ENCODE measurements around the gene KIAA1549. TPM values are rescaled to one million over a fixed set of nuclear protein-coding genes. Genes with fewer than 3 reads are reported as not detected.

Gene KIAA1549
- total and polyA plus RNA-seq, 2 of the 4 experiments (the other 2 are of a cell fraction) = 1.3 to 3.3 TPM

DNA sequence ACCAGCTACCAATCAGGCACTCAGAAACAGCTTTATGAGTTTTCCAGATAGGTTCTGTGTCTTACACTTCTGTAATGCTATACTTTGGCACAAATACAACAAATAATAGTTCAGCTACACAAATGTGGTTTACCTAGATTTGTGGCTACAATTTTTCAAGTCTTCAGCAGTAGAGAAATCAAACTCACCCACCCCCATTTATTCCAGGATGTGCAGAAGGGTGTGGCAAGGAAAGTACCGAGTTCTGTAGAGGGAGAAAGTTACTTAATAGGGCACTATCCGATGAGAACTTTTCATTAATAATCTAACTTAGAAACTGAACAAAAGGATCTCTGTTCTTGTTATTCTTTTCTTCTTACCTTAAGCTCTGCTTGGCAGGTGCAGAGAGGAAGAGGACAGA, 152.9 kb downstream of the KIAA1549 start:
- Histone ChIP-seq H3K36me3 (ENCODE audit: control insufficient read depth, insufficient read depth, low read length) (no peaks in the 10 kb centered on the region), H3K14ac (replicated peaks; ENCODE audit: low read depth, low read length) (no peak overlapping the region), H3K79me1 (ENCODE audit: low read depth in 1 of 2, low read length in 2 of 2) (no peaks in the 10 kb centered on the region), H3K23ac (ENCODE audit: low read depth, low read length) (no peak overlapping the region), H2AK5ac (ENCODE audit: low read depth, low read length) (no peak overlapping the region), H3K27ac (ENCODE audit: insufficient read depth, low read length) (no peak overlapping the region), H4K20me1 (ENCODE audit: insufficient read depth, low read length) (no peaks in the 10 kb centered on the region), H3K9ac (ENCODE audit: low read depth, low read length) (no peak overlapping the region), H3K18ac (ENCODE audit: low read depth, low read length) (no peak overlapping the region), H3K27me3 (ENCODE audit: control insufficient read depth, insufficient read depth, low read length) (no peaks in the 10 kb centered on the region), H2BK20ac (ENCODE audit: low read depth, low read length) (no peak overlapping the region), H2AK9ac (replicated peaks; ENCODE audit: low read depth, low read length, poor library complexity) (no peak overlapping the region), H3K9me1 (ENCODE audit: insufficient read depth, low read length) (no peaks in the 10 kb centered on the region), H3K56ac (ENCODE audit: extremely low read depth, insufficient read depth, low read length) (no peak overlapping the region), H2BK120ac (ENCODE audit: low read depth, low read length) (no peak overlapping the region), H2BK5ac (ENCODE audit: low read depth, low read length, poor library complexity, severe bottlenecking) (no peak overlapping the region), H3K4me3 (ENCODE audit: insufficient read depth, low read depth, low read length) (no peak overlapping the region), H4K91ac (ENCODE audit: insufficient read depth, low read depth, low read length) (no peak overlapping the region), H2AFZ (replicated peaks; ENCODE audit: low read length, poor library complexity) (no peak overlapping the region), H3K9me3 (ENCODE audit: control insufficient read depth, insufficient read depth, low read length) (no peaks in the 10 kb centered on the region), H4K5ac (ENCODE audit: low read depth, low read length) (no peak overlapping the region), H3K4me1 (ENCODE audit: control insufficient read depth, insufficient read depth, low read length) (no peaks in the 10 kb centered on the region), H2BK15ac (ENCODE audit: low read depth, low read length) (no peak overlapping the region), H3K4me2 (ENCODE audit: low read depth, low read length) (no peak overlapping the region), H4K8ac (ENCODE audit: low read depth in 2 of 2, low read length in 2 of 2) (no peak overlapping the region), H3K4ac (ENCODE audit: low read depth, low read length) (no peak overlapping the region)
- TF ChIP-seq POLR2A (IDR thresholded peaks at IDR 0.05; ENCODE audit: low read depth, low read length) (no peak), NFE2L2 (IDR thresholded peaks at IDR 0.05; ENCODE audit: low read depth, low read length) (no peak), MAFK (IDR thresholded peaks at IDR 0.05; ENCODE audit: low read depth, low read length) (no peak), RAD21 (IDR thresholded peaks at IDR 0.05; ENCODE audit: low read length) (no peak), RCOR1 (IDR thresholded peaks at IDR 0.05; ENCODE audit: insufficient replicate concordance, low read length) (no peak), FOS (IDR thresholded peaks at IDR 0.05; ENCODE audit: low read depth, low read length) (no peak), SMC3 (IDR thresholded peaks at IDR 0.05; ENCODE audit: low read depth, low read length) (no peak), CHD1 (IDR thresholded peaks at IDR 0.05; ENCODE audit: low read depth, low read length) (no peak)
- TF ChIP-seq, protein P1, sequence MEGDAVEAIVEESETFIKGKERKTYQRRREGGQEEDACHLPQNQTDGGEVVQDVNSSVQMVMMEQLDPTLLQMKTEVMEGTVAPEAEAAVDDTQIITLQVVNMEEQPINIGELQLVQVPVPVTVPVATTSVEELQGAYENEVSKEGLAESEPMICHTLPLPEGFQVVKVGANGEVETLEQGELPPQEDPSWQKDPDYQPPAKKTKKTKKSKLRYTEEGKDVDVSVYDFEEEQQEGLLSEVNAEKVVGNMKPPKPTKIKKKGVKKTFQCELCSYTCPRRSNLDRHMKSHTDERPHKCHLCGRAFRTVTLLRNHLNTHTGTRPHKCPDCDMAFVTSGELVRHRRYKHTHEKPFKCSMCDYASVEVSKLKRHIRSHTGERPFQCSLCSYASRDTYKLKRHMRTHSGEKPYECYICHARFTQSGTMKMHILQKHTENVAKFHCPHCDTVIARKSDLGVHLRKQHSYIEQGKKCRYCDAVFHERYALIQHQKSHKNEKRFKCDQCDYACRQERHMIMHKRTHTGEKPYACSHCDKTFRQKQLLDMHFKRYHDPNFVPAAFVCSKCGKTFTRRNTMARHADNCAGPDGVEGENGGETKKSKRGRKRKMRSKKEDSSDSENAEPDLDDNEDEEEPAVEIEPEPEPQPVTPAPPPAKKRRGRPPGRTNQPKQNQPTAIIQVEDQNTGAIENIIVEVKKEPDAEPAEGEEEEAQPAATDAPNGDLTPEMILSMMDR (conservative IDR thresholded peaks at IDR 0.05; ENCODE audit: low read depth, low read length) = no peak
- TF ChIP-seq, protein P2, sequence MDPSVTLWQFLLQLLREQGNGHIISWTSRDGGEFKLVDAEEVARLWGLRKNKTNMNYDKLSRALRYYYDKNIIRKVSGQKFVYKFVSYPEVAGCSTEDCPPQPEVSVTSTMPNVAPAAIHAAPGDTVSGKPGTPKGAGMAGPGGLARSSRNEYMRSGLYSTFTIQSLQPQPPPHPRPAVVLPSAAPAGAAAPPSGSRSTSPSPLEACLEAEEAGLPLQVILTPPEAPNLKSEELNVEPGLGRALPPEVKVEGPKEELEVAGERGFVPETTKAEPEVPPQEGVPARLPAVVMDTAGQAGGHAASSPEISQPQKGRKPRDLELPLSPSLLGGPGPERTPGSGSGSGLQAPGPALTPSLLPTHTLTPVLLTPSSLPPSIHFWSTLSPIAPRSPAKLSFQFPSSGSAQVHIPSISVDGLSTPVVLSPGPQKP (IDR thresholded peaks at IDR 0.05; ENCODE audit: borderline replicate concordance, low read depth, low read length) = no peak
- CTCF ChIA-PET = no interaction called here
- dilution Hi-C loops (cut with HindIII; ENCODE audit: low sequenced_read_pairs, unreplicated experiment) (no loop called here), in situ Hi-C loops (cut with MboI; ENCODE audit: low sequenced_read_pairs) (no loop called here), intact Hi-C loops (cut with micrococcal nuclease) (no loop called here)
- DNase-seq (no peak), ATAC-seq (ENCODE audit: low read depth) (no peak)
- POLR2A ChIA-PET (ENCODE audit: unreplicated experiment) = no interaction called here
- WGBS, 2 experiments (ENCODE audit: extremely low coverage in 2 of 2, insufficient read length in 1 of 2) = no CpG with 5 or more reads among the region's 2 CpGs
- no TSS peak for BruUV-seq (replicated peaks)
